MM.1S (cell line): Measurements from ENCODE around the gene CKLF.
"Not testable (repeated sequence)": the region's sequence is repeated elsewhere in the genome, so short reads cannot be mapped to it uniquely, and the experiment has no call there.

ENCODE experiments used
- EZH2phosphoT487 ChIP-seq: fragments of 300-600 bp; sonication (generic); IDR thresholded peaks from 2 replicates; pipeline ENCODE4 v1.6.1; 2018; ENCODE audit warnings: antibody characterized with exemption, low read length
- TF ChIP-seq, protein P1 (sequence below): fragments of 300-600 bp; sonication (generic); IDR thresholded peaks from 2 replicates; pipeline ENCODE4 v1.5.1; 2016; ENCODE audit warnings: antibody characterized with exemption, low read length, mixed read lengths

GRCh38 chr16:66514391-66514790 lies 38.0 kb upstream of the CKLF start:
- TF ChIP-seq, protein P1, sequence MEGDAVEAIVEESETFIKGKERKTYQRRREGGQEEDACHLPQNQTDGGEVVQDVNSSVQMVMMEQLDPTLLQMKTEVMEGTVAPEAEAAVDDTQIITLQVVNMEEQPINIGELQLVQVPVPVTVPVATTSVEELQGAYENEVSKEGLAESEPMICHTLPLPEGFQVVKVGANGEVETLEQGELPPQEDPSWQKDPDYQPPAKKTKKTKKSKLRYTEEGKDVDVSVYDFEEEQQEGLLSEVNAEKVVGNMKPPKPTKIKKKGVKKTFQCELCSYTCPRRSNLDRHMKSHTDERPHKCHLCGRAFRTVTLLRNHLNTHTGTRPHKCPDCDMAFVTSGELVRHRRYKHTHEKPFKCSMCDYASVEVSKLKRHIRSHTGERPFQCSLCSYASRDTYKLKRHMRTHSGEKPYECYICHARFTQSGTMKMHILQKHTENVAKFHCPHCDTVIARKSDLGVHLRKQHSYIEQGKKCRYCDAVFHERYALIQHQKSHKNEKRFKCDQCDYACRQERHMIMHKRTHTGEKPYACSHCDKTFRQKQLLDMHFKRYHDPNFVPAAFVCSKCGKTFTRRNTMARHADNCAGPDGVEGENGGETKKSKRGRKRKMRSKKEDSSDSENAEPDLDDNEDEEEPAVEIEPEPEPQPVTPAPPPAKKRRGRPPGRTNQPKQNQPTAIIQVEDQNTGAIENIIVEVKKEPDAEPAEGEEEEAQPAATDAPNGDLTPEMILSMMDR = not testable (repeated sequence)
- not testable (repeated sequence) for TF ChIP-seq EZH2phosphoT487
